ENCODE data around the gene POU3F1. TPM values are rescaled to one million over a fixed set of nuclear protein-coding genes. Genes with fewer than 3 reads are reported as not detected.

POU3F1 gene
- total RNA-seq, 1 experiment from 2014 or later: 5.8 TPM

DNA sequence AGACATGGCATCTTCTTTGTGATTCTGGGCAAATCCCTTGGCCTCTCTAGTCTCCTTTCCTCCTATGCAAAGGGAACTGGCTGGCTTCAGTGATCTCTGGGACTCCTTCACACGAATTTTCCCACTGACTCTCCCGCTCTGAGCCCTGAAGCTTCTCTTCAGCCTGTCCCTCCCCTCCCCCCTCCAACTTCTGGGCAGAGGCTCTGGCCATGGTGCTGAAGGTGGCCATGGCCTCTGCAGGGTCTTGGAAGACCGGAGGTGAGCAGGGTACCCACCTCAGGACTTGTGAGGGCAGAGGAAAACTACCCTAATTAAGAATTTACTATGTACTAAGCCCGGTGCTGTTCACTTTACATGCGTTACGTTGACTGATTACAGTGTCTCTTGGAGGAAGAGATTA is 29.4 kb upstream of the POU3F1 start:
- Mint-ChIP-seq H3K27me3 (ENCODE audit: low read depth) (no peaks in the 10 kb centered on the region; the same call in 1 of the 2 replicates), H3K36me3 (ENCODE audit: insufficient read depth in 1 of 3, low read depth in 3 of 3) (peaks cover 1 to 4% (median 3%) of the 10 kb centered on the region in 3 experiments; a peak in 3 of 7 replicates), H3K4me3 (no peak overlapping the region; a peak in 1 of 5 replicates), H3K9me3 (no peaks in the 10 kb centered on the region; a peak in 1 of 5 replicates), H3K4me1 (peaks cover 31 to 41% of the 10 kb centered on the region in 2 experiments), H3K27ac (no peak overlapping the region)
- no peaks in the 10 kb centered on the region for H4K20me1 ChIP-seq (ENCODE audit: control insufficient read depth, insufficient read depth, insufficient read length)
- peak; percentile 82 for DNase-seq
- no peak overlapping the region for H2BK120ac ChIP-seq (ENCODE audit: low read depth, low read length, poor library complexity, severe bottlenecking)
- H4K91ac ChIP-seq (ENCODE audit: insufficient read length, low read depth, low read length): no peak overlapping the region
- no peaks in the 10 kb centered on the region for H3K79me1 ChIP-seq (ENCODE audit: insufficient read depth, low read depth, low read length, poor library complexity, severe bottlenecking)
- H4K8ac ChIP-seq (replicated peaks; ENCODE audit: insufficient read length, low read depth, low read length): no peak overlapping the region
- no peak overlapping the region for H4K5ac ChIP-seq (ENCODE audit: insufficient read length, low read depth, low read length)
- H3K23me2 ChIP-seq (ENCODE audit: insufficient read length, low read depth, low read length, poor library complexity, severe bottlenecking): no peaks in the 10 kb centered on the region
- no peaks in the 10 kb centered on the region for H3K9me3 ChIP-seq (ENCODE audit: control insufficient read depth, low read depth, low read length)
- H3K23ac ChIP-seq (ENCODE audit: insufficient read length, low read depth, low read length): no peak overlapping the region
- H3K79me2 ChIP-seq (ENCODE audit: insufficient read depth, low read length): no peaks in the 10 kb centered on the region
- H3K56ac ChIP-seq (ENCODE audit: insufficient read length, low read depth, low read length): no peak overlapping the region
- no peaks in the 10 kb centered on the region; the same call in none of the 2 replicates for H3K4me1 ChIP-seq (ENCODE audit: insufficient read depth, low read length)
- no peaks in the 10 kb centered on the region for H3K27me3 ChIP-seq (ENCODE audit: insufficient read depth, low read length)
- no peak overlapping the region for H2BK12ac ChIP-seq (ENCODE audit: insufficient read length, low read depth, low read length)
- no CpG with 5 or more reads among the region's 6 CpGs for WGBS (ENCODE audit: extremely low coverage, insufficient read length, low lambda C conversion rate)
- H2BK15ac ChIP-seq (ENCODE audit: low read depth, low read length): no peak overlapping the region
- H3K9ac ChIP-seq (ENCODE audit: extremely low read depth, insufficient read length, low read length): no peak overlapping the region
- no peak overlapping the region for H3T11ph ChIP-seq (ENCODE audit: low read length)
- no peak overlapping the region for H3K4ac ChIP-seq (ENCODE audit: low read depth, low read length)
- H2AK5ac ChIP-seq (ENCODE audit: insufficient read length, low read length): no peak overlapping the region
- no peak overlapping the region for H2BK20ac ChIP-seq (ENCODE audit: low read depth, low read length, poor library complexity, severe bottlenecking)
- H3K14ac ChIP-seq (ENCODE audit: insufficient read depth, low read length): no peak overlapping the region
- H2BK5ac ChIP-seq (ENCODE audit: insufficient read length, low read length): no peak overlapping the region
- TF ChIP-seq, protein P1, sequence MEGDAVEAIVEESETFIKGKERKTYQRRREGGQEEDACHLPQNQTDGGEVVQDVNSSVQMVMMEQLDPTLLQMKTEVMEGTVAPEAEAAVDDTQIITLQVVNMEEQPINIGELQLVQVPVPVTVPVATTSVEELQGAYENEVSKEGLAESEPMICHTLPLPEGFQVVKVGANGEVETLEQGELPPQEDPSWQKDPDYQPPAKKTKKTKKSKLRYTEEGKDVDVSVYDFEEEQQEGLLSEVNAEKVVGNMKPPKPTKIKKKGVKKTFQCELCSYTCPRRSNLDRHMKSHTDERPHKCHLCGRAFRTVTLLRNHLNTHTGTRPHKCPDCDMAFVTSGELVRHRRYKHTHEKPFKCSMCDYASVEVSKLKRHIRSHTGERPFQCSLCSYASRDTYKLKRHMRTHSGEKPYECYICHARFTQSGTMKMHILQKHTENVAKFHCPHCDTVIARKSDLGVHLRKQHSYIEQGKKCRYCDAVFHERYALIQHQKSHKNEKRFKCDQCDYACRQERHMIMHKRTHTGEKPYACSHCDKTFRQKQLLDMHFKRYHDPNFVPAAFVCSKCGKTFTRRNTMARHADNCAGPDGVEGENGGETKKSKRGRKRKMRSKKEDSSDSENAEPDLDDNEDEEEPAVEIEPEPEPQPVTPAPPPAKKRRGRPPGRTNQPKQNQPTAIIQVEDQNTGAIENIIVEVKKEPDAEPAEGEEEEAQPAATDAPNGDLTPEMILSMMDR (conservative IDR thresholded peaks at IDR 0.05): no peak
- no peak overlapping the region for H3K4me2 ChIP-seq (ENCODE audit: insufficient read depth, insufficient read length, low read length)
- H2AFZ ChIP-seq (ENCODE audit: low read length): no peak overlapping the region
- no peak overlapping the region for H3K18ac ChIP-seq (ENCODE audit: insufficient read length, low read depth, low read length)
- no peak overlapping the region for H3K27ac ChIP-seq (ENCODE audit: insufficient read length, low read depth, low read length)

All from H9 (cell line).